Body of pancreas (tissue), 4 donors: Measurements from ENCODE around the gene NRIP2.

Source experiments
- CTCF ChIP-seq, 7 experiments: fragments of 450-650 bp in 4 of 7; fragments of 200-600 bp in 3 of 7; sonication (generic) in 3 of 7; IDR thresholded peaks; one replicate each; pipeline ENCODE4 v1.5.1; 2016 to 2019; ENCODE audit warnings: antibody characterized with exemption in 7 of 7
- POLR2A ChIP-seq, 3 donors: fragments of 450-650 bp; IDR thresholded peaks; one replicate each; pipeline ENCODE4 v1.6.1; 2016; ENCODE audit warnings: antibody characterized with exemption in 3 of 3, mild to moderate bottlenecking in 2 of 3

GRCh38 chr12:2811801-2812200, 23.0 kb downstream of the NRIP2 start:
- TF ChIP-seq CTCF (IDR thresholded peaks at IDR 0.05) (no peak), POLR2A (IDR thresholded peaks at IDR 0.05) (no peak)
